Measurements from ENCODE around the gene FSD1. TPM values are rescaled to one million over a fixed set of nuclear protein-coding genes. Genes with fewer than 3 reads are reported as not detected.
A peak's percentile ranks its signal among the peaks of the same experiment; 100 is the strongest.

Gene FSD1
- total RNA-seq, 1 donor from 2014 or later, result 15.6 TPM

DNA sequence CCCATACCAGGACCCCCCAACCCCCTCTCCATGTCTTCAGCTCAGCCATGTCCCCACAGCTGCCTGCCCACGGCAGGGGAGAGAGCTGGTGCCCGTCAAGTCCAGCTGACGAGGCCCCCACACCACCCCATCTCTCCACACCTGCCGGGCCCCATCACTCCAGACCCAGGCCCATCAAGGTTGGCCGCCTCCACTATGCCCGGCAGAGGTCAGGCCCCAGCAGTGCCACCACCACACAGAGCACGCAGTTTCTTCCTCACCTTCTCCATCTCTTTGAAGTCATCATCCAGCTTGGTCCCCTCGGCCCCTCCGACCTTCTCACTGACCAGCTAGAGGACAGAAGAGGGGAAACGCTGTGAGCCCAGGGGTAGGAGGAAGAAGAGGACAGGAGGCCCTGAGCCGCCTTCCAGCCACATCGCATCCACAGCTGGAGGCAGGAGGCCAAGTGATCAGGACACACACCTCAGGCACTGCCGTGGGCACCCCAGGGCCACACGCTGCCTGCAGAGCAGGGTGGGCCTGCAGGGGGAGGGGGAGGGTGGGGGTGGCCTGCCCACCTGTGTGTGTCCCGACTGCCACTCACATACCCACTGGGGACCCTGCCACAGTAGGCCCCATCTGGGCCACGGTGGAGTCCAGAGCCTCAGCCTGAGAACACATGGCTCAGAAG is 62.4 kb downstream of the FSD1 start:
- H3K27ac Mint-ChIP-seq (ENCODE audit: unreplicated experiment), result peak overlapping the region; percentile 52
- no peaks in the 10 kb centered on the region for H3K9me3 Mint-ChIP-seq (ENCODE audit: unreplicated experiment)
- H3K36me3 Mint-ChIP-seq (ENCODE audit: unreplicated experiment), result peaks cover 5% of the 10 kb centered on the region
- peaks cover 40% of the 10 kb centered on the region for H3K4me1 Mint-ChIP-seq (ENCODE audit: unreplicated experiment)
- no peak overlapping the region for H3K4me3 Mint-ChIP-seq (ENCODE audit: unreplicated experiment)
- DNase-seq (ENCODE audit: extremely low spot score, unreplicated experiment), result no peak
- no peaks in the 10 kb centered on the region for H3K27me3 Mint-ChIP-seq (ENCODE audit: unreplicated experiment)
- TF ChIP-seq, protein P1, sequence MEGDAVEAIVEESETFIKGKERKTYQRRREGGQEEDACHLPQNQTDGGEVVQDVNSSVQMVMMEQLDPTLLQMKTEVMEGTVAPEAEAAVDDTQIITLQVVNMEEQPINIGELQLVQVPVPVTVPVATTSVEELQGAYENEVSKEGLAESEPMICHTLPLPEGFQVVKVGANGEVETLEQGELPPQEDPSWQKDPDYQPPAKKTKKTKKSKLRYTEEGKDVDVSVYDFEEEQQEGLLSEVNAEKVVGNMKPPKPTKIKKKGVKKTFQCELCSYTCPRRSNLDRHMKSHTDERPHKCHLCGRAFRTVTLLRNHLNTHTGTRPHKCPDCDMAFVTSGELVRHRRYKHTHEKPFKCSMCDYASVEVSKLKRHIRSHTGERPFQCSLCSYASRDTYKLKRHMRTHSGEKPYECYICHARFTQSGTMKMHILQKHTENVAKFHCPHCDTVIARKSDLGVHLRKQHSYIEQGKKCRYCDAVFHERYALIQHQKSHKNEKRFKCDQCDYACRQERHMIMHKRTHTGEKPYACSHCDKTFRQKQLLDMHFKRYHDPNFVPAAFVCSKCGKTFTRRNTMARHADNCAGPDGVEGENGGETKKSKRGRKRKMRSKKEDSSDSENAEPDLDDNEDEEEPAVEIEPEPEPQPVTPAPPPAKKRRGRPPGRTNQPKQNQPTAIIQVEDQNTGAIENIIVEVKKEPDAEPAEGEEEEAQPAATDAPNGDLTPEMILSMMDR (IDR thresholded peaks at IDR 0.05), result no peak

DNA sequence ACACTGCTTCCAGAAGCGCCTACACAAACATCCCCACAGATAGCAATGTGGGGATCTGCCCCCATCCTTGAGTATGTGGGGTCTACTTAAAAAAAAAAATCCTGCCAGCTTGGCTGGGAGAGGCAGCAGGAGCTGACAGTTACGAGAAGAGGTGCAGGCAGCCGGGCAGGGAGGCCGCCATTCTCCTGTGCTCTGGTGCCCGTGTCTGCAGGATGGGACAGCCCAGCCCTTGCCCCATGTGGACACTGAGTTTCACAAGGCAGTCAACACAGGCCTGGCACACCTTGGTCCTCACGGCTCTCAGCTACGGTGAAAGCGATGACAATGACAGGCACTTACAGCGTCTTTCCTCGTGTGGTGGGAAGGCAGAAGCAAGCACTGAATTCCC is 62.9 kb downstream of the FSD1 start:
- no peak for DNase-seq (ENCODE audit: extremely low spot score, unreplicated experiment)
- no peak overlapping the region for H3K27ac Mint-ChIP-seq (ENCODE audit: unreplicated experiment)
- TF ChIP-seq, protein P1 (IDR thresholded peaks at IDR 0.05), result no peak
- H3K4me3 Mint-ChIP-seq (ENCODE audit: unreplicated experiment), result no peak overlapping the region
- no peaks in the 10 kb centered on the region for H3K9me3 Mint-ChIP-seq (ENCODE audit: unreplicated experiment)
- peaks cover 2% of the 10 kb centered on the region for H3K36me3 Mint-ChIP-seq (ENCODE audit: unreplicated experiment)
- no peaks in the 10 kb centered on the region for H3K27me3 Mint-ChIP-seq (ENCODE audit: unreplicated experiment)
- peaks cover 43% of the 10 kb centered on the region for H3K4me1 Mint-ChIP-seq (ENCODE audit: unreplicated experiment)

DNA sequence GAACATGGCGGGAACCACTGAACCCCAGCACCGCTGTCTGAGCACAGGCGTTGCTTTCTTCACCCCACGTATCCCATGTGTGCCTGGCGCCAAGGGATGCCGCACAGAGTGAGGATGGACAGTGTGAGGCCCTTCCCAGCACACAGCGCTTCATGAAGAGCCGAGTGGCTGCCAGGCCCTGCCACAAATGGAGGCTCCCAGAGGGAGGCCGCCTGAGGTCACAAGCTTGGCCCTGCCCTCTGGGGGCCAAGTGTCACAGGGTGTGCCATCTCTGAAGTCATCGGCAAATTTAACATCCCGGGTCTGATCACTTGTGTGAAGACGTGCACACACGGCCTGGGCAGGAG is 63.4 kb downstream of the FSD1 start:
- Mint-ChIP-seq H3K4me3 (ENCODE audit: unreplicated experiment) (no peak overlapping the region), H3K27ac (ENCODE audit: unreplicated experiment) (no peak overlapping the region), H3K27me3 (ENCODE audit: unreplicated experiment) (no peaks in the 10 kb centered on the region), H3K36me3 (ENCODE audit: unreplicated experiment) (peaks cover 2% of the 10 kb centered on the region), H3K9me3 (ENCODE audit: unreplicated experiment) (no peaks in the 10 kb centered on the region), H3K4me1 (ENCODE audit: unreplicated experiment) (peaks cover 47% of the 10 kb centered on the region)
- TF ChIP-seq, protein P1 (IDR thresholded peaks at IDR 0.05), result no peak
- no peak for DNase-seq (ENCODE audit: extremely low spot score, unreplicated experiment)

DNA sequence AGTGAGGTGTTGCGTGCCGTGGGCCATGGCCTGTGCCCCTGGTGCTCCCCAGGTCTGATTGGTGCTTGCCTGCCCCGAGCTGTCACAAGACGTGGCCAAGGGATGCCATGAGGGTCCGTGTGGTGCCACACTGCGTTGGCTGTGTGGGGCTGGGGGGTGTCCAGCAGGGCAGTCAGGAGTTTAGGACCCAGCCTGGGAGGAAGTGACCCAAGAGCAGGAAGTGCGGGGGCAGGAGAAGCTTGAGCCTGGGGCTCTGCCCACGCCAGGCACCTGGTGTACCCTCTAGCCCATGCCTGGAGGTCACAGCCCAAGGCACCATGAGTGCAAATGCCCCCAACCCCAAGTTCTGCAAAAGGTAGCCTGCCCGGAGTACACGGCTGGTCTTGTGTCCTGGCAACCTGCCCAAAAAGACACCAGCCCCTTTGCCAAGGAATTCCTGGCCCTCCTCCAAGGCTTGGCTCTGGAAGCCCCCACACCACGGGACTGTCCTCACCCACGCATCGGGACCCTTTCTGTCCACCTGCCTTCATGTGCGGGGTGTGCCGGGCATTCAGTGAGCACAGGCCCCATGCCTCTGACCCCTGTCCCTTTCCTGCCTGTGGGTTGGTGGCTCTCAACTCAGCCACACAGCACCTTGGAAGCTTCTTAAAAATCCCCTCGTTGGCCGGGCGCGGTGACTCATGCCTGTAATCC is 63.9 kb downstream of the FSD1 start:
- TF ChIP-seq, protein P1 (IDR thresholded peaks at IDR 0.05), result no peak
- Mint-ChIP-seq H3K4me3 (ENCODE audit: unreplicated experiment) (no peak overlapping the region), H3K27ac (ENCODE audit: unreplicated experiment) (peak overlapping the region; percentile 62), H3K4me1 (ENCODE audit: unreplicated experiment) (peaks cover 52% of the 10 kb centered on the region), H3K9me3 (ENCODE audit: unreplicated experiment) (no peaks in the 10 kb centered on the region), H3K36me3 (ENCODE audit: unreplicated experiment) (peaks cover 2% of the 10 kb centered on the region), H3K27me3 (ENCODE audit: unreplicated experiment) (no peaks in the 10 kb centered on the region)
- no peak for DNase-seq (ENCODE audit: extremely low spot score, unreplicated experiment)

DNA sequence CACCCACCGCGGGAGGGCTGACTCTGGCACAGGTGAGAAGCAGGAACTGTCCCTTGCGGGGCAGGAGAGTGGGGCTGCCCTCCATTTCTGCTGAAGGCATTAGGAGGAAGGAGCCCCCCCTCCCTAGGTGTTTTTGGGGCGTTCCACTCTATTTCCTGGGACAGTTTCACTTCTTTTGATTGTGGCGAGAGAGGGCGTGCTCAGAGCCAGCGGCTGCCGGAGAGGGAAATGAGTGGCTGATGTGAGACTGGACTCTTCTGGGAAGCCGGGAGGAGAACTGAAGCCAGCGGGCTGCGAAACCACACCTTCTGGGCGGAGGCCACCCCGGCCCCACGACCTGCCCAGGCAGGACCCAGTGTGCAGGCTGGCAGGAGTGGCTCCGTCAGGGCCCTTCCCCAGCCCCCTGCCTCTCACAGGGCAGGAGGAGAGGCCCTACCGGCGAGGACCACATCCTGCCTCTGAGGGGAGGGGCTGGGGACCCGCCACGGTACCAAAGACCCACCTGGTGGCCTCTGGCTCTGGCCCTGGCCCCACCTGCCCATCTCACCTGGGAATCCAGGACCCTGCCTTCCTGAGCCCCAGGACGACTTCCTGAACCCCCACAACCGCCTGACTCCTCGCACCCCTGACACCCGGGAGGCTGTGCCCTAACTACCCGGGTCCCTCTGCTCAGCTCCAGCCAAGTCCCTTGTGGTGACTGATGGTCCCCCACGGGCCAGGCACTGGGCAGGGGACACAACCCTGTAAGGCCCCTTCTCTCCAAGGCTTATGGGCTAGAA is 64.9 kb downstream of the FSD1 start:
- no peaks in the 10 kb centered on the region for H3K9me3 Mint-ChIP-seq (ENCODE audit: unreplicated experiment)
- TF ChIP-seq, protein P1 (IDR thresholded peaks at IDR 0.05), result no peak
- no peak overlapping the region for H3K4me3 Mint-ChIP-seq (ENCODE audit: unreplicated experiment)
- H3K27me3 Mint-ChIP-seq (ENCODE audit: unreplicated experiment), result no peaks in the 10 kb centered on the region
- H3K36me3 Mint-ChIP-seq (ENCODE audit: unreplicated experiment), result peaks cover 2% of the 10 kb centered on the region
- peak overlapping the region; percentile 62 for H3K27ac Mint-ChIP-seq (ENCODE audit: unreplicated experiment)
- H3K4me1 Mint-ChIP-seq (ENCODE audit: unreplicated experiment), result peaks cover 61% of the 10 kb centered on the region
- DNase-seq (ENCODE audit: extremely low spot score, unreplicated experiment), result no peak
